HG03457 (cell line): ENCODE data around the gene TUT1.
"Not testable (repeated sequence)": the region's sequence is repeated elsewhere in the genome, so short reads cannot be mapped to it uniquely, and the experiment has no call there.

Experiments used
- ATAC-seq: cut with Tn5 transposase; IDR thresholded peaks from one replicate; pipeline ENCODE4 v1.9.1; 2021; ENCODE audit warnings: moderate number of reproducible peaks; ENCODE audit not compliant: unreplicated experiment

TUT1 gene

DNA sequence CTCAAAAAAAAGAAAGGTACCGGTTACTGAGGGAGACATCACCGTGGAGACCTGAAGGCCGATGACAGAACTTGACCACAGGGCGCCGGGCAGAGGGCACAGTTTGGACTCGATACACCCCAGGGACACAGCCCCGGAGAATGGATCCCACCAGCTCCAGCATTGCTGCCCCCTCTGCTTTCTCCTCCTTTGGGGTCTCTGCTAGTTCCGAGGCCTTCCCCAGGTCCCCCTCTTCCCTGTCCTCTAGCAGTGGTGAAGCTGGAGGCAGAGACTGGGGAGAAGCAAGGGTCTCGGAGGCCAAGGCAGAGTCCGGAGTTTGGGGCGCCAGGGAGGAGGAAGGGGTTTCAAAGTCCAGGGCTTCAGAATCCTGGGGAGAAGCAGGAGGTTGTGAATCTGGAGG lies 12.8 kb downstream of the TUT1 start:
- ATAC-seq, result no peak

DNA sequence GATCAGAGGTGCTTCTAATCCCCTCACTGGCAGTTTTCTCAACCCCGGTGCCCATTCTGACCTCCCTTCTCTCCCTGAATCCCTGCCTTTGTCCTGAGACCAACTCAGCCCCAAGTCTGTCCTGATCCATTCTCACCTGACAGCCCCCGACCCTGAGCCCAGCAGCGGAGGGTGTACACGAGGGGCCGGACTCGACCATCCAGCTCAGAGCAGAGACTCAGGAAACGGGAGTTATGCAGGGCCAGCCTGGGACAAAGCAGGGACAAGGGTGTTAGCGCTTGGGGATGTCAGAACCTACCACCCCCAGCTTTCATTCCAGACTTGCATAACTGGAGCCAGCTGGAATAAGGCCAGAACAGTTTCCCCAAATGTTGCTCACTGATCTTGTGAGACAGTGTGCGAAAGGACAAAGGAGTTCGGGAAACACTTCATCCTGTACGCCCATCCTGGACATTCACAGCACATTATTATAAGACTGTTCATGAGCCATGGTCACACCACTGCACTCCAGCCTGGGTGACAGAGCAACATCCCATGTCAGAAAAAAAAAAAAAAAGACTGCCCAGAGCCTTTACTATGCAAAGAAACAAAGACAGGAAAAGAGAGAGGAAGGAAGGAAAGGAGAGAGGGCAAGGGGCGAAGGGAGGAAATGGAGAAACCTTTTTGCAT lies 14.1 kb downstream of the TUT1 start:
- no peak for ATAC-seq

DNA sequence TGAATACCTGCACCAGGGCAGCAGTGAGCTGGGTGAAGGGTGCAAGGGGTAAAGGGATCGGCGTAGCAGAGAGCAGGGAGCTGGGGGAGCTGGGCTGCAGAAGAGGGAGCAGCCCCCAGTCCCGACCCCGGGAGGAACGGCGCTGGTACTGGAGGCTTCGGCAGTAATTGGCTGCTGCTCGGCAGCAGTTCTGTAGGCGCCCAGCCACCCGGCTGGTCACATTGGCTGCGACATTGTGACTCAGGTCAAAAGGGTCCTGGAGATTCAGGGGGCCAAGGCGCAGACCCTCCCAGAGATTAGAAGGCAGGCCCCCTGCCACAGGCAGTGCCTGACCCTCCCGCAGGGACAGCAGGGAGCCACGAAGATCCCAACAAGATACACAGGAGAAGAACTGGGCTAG lies 15.5 kb downstream of the TUT1 start:
- no peak for ATAC-seq

DNA sequence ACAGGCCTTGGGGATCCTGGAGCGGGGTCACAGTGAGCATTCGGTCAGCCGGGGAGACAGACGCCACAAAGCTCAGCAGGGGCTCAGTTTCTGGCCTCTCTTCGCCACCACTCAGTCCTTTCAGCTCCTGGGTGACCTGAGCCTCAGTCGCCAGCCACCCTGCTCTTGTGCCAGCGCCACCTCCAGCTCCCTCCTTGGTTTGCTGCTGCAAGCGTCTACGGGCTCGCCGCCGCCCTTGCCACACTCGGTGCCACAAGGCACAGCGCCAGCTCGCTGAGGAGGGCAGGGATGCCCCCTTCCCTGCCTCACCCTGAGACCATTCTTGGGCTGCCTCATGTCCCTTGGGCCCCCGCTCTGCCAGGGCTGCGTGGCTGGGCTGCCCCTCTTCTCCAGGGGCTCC lies 16.2 kb downstream of the TUT1 start:
- ATAC-seq, result no peak

DNA sequence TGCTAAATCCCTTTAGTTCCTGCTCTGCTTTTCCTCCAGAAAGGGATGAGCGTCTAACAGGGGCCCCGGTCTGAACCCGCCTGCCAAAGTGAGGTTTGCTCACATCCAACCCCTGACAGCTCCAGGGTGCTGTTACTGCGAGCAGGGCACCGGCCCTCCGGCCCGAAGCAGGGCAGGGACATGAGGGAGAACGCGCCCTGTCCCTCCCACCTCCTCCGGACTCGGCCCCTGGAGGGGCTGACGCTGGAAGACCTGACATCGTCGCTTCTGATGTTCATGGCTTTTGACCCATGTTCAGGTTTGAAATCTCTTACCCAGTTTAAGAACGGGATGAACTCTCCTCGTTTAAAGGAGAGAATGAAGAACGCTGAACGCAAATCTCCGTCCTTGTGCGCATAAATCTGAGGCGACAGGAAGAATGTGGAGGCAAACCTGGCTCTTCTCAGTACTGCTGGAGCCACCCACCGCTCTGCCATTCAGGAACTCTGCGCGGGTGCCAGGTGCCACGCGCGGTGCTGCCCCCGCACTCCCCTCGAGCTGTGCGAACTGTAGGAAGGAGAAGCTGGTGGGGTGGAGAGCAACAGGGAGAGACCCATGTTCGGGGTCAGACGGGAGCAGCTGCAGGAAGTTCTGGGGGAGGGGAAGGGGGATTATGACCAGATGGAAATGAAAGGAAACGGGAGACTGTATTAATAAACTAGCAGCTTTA lies 16.8 kb downstream of the TUT1 start:
- no peak for ATAC-seq

GRCh38 chr11:62573592-62574362 lies 17.5 kb downstream of the TUT1 start, which contains the start of gene EEF1G:
EEF1G (minus strand) TSS chr11:62573891; CDS start chr11:62573842, 49 bp downstream.
- peak; percentile 78 for ATAC-seq

DNA sequence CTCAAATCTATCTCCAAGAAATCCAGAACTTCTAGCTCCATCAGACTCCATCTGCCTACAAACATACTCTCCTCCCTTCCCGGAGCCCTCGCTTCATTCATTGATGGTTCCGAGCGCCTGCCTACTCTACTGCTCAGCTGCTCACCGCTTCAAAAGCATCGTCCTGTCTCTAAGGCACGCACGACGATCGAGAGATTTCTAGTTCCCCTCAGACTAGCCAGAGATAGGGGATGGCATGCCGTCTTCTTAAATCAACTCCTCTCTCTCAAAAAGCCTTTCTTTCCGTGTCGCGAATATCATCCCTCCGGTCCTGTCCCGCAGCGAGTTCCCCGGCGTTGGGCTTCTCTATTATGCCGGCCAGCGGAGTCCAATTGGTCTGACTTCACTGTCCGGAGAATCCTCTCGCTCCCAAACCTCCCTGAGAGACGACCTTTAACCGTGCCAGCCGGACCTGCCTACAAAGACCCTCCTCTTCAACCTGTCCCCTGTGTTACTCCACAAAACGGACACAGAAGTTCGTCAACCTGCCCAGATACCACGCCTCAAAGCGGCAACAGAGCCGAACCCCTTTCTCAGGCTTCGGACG lies 18.2 kb downstream of the TUT1 start:
- peak; percentile 2 for ATAC-seq

- ATAC-seq, result no peak
Measured at GRCh38 chr11:62572431-62572830, 18.9 kb downstream of the TUT1 start.

- ATAC-seq, result not testable (repeated sequence)
Measured at GRCh38 chr11:62571493-62571892, 19.8 kb downstream of the TUT1 start.

DNA sequence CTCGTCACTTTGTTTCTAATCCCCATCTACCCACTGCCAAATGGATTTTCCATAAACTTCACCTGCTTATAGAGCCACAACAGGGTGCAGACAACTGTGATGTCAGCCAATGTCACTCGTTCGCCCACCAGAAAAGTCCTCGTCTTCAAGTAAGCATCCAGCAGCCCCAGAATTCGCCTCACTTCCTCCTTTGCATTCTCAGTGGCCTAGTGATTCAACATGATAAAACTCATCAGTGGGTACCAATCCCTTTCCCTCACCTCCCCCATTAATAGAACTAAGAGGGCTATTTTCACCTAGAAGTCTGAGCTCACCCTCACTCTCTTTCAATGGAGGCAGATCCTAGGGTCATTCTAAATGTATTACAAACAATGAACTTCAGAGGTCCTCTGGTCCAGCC lies 20.4 kb downstream of the TUT1 start:
- ATAC-seq, result not testable (repeated sequence)

DNA sequence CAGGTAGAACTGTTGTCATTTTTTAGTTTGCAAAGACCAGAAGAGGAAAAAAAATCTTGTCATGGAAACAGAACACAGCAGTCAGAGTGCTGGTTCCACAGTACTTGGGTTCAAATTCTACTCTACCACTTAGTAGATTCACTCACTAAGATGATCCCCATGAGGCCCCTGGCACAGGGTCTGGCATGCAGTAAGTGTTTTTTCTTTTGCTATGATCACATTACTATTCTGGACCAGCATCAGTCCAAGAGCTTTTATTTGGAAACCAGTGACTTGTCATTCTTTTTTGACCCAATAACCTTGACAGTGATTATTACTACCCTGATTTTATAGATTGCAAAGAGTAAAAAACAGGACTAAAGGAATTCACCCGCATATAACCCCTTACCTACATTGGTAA lies 21.7 kb downstream of the TUT1 start:
- ATAC-seq, result no peak

- no peak for ATAC-seq
Measured at GRCh38 chr11:62567018-62567633, 24.2 kb downstream of the TUT1 start.

- ATAC-seq, result no peak
Measured at GRCh38 chr11:62566247-62566646, 25.1 kb downstream of the TUT1 start.

- no peak for ATAC-seq
Measured at GRCh38 chr11:62565100-62565802, 26.1 kb downstream of the TUT1 start.

GRCh38 chr11:62561677-62562230 lies 29.6 kb downstream of the TUT1 start:
- ATAC-seq, result not testable (repeated sequence)

- no peak for ATAC-seq
Measured at GRCh38 chr11:62560566-62561103, 30.7 kb downstream of the TUT1 start.

DNA sequence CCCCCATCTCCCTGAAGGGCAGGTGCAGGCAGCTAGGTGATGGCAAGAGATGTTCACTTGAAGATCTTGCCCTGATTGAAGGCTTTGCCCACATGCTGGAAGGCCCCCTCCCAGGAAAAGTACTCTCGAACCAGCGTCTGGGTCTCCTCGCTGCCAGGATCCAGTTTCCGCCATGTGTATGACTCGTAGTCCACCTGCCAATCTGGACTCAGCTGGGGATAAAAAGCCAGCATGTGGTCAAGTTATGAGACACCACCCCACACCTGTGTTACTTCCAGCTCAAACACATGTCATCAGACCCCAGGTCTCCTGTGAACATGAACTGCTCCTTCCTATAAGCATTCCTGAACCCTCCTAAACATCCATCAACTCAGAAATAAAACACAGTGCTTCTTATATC lies 31.7 kb downstream of the TUT1 start:
- ATAC-seq, result not testable (repeated sequence)

- no peak for ATAC-seq
Measured at GRCh38 chr11:62559204-62559603, 32.1 kb downstream of the TUT1 start.

DNA sequence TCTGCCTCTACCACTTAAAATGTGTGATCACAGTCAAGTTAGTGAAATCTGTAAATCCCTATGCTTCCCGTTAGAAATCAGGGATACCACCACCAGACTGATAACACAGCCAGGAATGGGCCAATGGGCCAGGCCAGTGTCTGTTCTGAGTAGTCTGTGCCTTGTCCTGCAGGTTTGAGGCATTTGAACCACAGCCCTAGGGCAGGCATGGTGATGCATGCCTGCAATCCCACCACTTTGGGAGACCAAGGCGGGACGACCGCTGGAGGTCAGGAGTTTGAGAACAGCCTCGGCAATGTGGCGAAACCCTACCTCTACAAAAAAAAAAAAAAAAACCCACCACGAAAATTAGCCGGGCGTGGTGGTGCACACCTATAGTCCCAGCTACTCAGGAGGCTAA lies 32.7 kb downstream of the TUT1 start:
- ATAC-seq, result no peak
